HG03521 (cell line): ENCODE measurements around the gene RNF10.
"Not testable (repeated sequence)": the region's sequence is repeated elsewhere in the genome, so short reads cannot be mapped to it uniquely, and the experiment has no call there.

Source experiments
- ATAC-seq: cut with Tn5 transposase; IDR thresholded peaks from one replicate; pipeline ENCODE4 v1.9.1; 2021; ENCODE audit warnings: mild to moderate bottlenecking, moderate library complexity; ENCODE audit not compliant: unreplicated experiment

RNF10 gene

GRCh38 chr12:120534203-120534702 is at the start of gene RNF10:
TSS of gene RNF10 (plus strand) at chr12:120534356. CDS start at chr12:120534812, 456 bp downstream.
- ATAC-seq = peak; percentile 63

GRCh38 chr12:120485961-120486881 is 47.9 kb upstream of the RNF10 start:
- ATAC-seq = no peak

- ATAC-seq = not testable (repeated sequence)
These were observed 46.6 kb upstream of the RNF10 start for GRCh38 chr12:120487552-120487951.

- no peak for ATAC-seq
These were observed 46.0 kb upstream of the RNF10 start for GRCh38 chr12:120488057-120488640.

GRCh38 chr12:120489018-120489417 is 45.1 kb upstream of the RNF10 start:
- no peak for ATAC-seq

- ATAC-seq = no peak
These were observed 43.8 kb upstream of the RNF10 start for GRCh38 chr12:120490325-120490724.

GRCh38 chr12:120490833-120491512 is 43.2 kb upstream of the RNF10 start:
- no peak for ATAC-seq

GRCh38 chr12:120495186-120495730 is 38.9 kb upstream of the RNF10 start:
- ATAC-seq = no peak

- ATAC-seq = peak; percentile 92
These were observed 38.3 kb upstream of the RNF10 start, which contains the start of gene DYNLL1 for GRCh38 chr12:120495731-120496412. TSS of gene DYNLL1 (plus strand) at chr12:120496113. CDS start at chr12:120496422, 309 bp downstream.

GRCh38 chr12:120496413-120497340 is 37.5 kb upstream of the RNF10 start:
- ATAC-seq = peak; percentile 12

GRCh38 chr12:120497524-120498150 is 36.5 kb upstream of the RNF10 start:
- no peak for ATAC-seq

- no peak for ATAC-seq
These were observed 35.2 kb upstream of the RNF10 start for GRCh38 chr12:120498870-120499515.

GRCh38 chr12:120500581-120500980 is 33.6 kb upstream of the RNF10 start:
- ATAC-seq = no peak

GRCh38 chr12:120504587-120504986 is 29.6 kb upstream of the RNF10 start:
- no peak for ATAC-seq

- ATAC-seq = no peak
These were observed 25.6 kb upstream of the RNF10 start for GRCh38 chr12:120508537-120508936.

GRCh38 chr12:120514002-120514401 is 20.2 kb upstream of the RNF10 start:
- ATAC-seq = no peak

- no peak for ATAC-seq
These were observed 18.7 kb upstream of the RNF10 start for GRCh38 chr12:120515496-120515895.

- ATAC-seq = not testable (repeated sequence)
These were observed 14.8 kb upstream of the RNF10 start for GRCh38 chr12:120519324-120519723.
